ENCODE data around the gene DYSF. TPM values are rescaled to one million over a fixed set of nuclear protein-coding genes. Genes with fewer than 3 reads are reported as not detected.

The DYSF gene
- total RNA-seq, 1 experiment from 2014 or later, result 5.5 TPM

GRCh38 chr2:71483246-71483645 is 29.9 kb downstream of the DYSF start:
- H3K56ac ChIP-seq (ENCODE audit: insufficient read length, low read depth, low read length), result no peak overlapping the region
- no peaks in the 10 kb centered on the region for H3K27me3 ChIP-seq (ENCODE audit: insufficient read depth, low read length)
- no peak overlapping the region for H2BK20ac ChIP-seq (ENCODE audit: low read depth, low read length, poor library complexity, severe bottlenecking)
- peaks cover 2% of the 10 kb centered on the region; the same call in 1 of the 2 replicates for H3K4me1 ChIP-seq (ENCODE audit: insufficient read depth, low read length)
- H3K9me3 ChIP-seq (ENCODE audit: control insufficient read depth, low read depth, low read length), result no peaks in the 10 kb centered on the region
- H2BK120ac ChIP-seq (ENCODE audit: low read depth, low read length, poor library complexity, severe bottlenecking), result no peak overlapping the region
- no peak overlapping the region for H4K8ac ChIP-seq (replicated peaks; ENCODE audit: insufficient read length, low read depth, low read length)
- H3T11ph ChIP-seq (ENCODE audit: low read length), result no peak overlapping the region
- no peak overlapping the region for H2BK15ac ChIP-seq (ENCODE audit: low read depth, low read length)
- H3K18ac ChIP-seq (ENCODE audit: insufficient read length, low read depth, low read length), result no peak overlapping the region
- H4K20me1 ChIP-seq (ENCODE audit: control insufficient read depth, insufficient read depth, insufficient read length), result no peaks in the 10 kb centered on the region
- no peaks in the 10 kb centered on the region for H3K79me2 ChIP-seq (ENCODE audit: insufficient read depth, low read length)
- H3K36me3 Mint-ChIP-seq (ENCODE audit: insufficient read depth in 1 of 3, low read depth in 3 of 3), result peaks cover 0 to 2% (median 0%) of the 10 kb centered on the region in 3 experiments; a peak in 2 of 7 replicates
- no peak overlapping the region for H3K4ac ChIP-seq (ENCODE audit: low read depth, low read length)
- no peaks in the 10 kb centered on the region for H3K79me1 ChIP-seq (ENCODE audit: insufficient read depth, low read depth, low read length, poor library complexity, severe bottlenecking)
- H3K14ac ChIP-seq (ENCODE audit: insufficient read depth, low read length), result no peak overlapping the region; the same call in 1 of the 2 replicates
- H3K4me3 Mint-ChIP-seq, result no peak overlapping the region
- no peak for DNase-seq
- no peak overlapping the region for H4K91ac ChIP-seq (ENCODE audit: insufficient read length, low read depth, low read length)
- no peak overlapping the region for H3K9ac ChIP-seq (ENCODE audit: extremely low read depth, insufficient read length, low read length)
- no peak overlapping the region for H2BK5ac ChIP-seq (ENCODE audit: insufficient read length, low read length)
- TF ChIP-seq, protein P1, sequence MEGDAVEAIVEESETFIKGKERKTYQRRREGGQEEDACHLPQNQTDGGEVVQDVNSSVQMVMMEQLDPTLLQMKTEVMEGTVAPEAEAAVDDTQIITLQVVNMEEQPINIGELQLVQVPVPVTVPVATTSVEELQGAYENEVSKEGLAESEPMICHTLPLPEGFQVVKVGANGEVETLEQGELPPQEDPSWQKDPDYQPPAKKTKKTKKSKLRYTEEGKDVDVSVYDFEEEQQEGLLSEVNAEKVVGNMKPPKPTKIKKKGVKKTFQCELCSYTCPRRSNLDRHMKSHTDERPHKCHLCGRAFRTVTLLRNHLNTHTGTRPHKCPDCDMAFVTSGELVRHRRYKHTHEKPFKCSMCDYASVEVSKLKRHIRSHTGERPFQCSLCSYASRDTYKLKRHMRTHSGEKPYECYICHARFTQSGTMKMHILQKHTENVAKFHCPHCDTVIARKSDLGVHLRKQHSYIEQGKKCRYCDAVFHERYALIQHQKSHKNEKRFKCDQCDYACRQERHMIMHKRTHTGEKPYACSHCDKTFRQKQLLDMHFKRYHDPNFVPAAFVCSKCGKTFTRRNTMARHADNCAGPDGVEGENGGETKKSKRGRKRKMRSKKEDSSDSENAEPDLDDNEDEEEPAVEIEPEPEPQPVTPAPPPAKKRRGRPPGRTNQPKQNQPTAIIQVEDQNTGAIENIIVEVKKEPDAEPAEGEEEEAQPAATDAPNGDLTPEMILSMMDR (conservative IDR thresholded peaks at IDR 0.05), result no peak
- no peak overlapping the region for H2AFZ ChIP-seq (ENCODE audit: low read length)
- H3K9me3 Mint-ChIP-seq, result no peaks in the 10 kb centered on the region; a peak in 1 of 5 replicates
- no peak overlapping the region for H3K23ac ChIP-seq (ENCODE audit: insufficient read length, low read depth, low read length)
- peak overlapping the region in 1 of 3 experiments; percentile 57; a peak in 1 of 7 replicates for H3K27ac Mint-ChIP-seq
- WGBS (ENCODE audit: extremely low coverage, insufficient read length, low lambda C conversion rate), result no CpG with 5 or more reads among the region's 10 CpGs
- no peak overlapping the region for H3K27ac ChIP-seq (ENCODE audit: insufficient read length, low read depth, low read length)
- H3K4me2 ChIP-seq (ENCODE audit: insufficient read depth, insufficient read length, low read length), result no peak overlapping the region
- no peak overlapping the region for H4K5ac ChIP-seq (ENCODE audit: insufficient read length, low read depth, low read length)
- peaks cover 24 to 30% of the 10 kb centered on the region in 2 experiments for H3K4me1 Mint-ChIP-seq
- no peaks in the 10 kb centered on the region for H3K23me2 ChIP-seq (ENCODE audit: insufficient read length, low read depth, low read length, poor library complexity, severe bottlenecking)
- peaks cover 5% of the 10 kb centered on the region for H3K27me3 Mint-ChIP-seq (ENCODE audit: low read depth)
- H2BK12ac ChIP-seq (ENCODE audit: insufficient read length, low read depth, low read length), result no peak overlapping the region
- no peak overlapping the region for H2AK5ac ChIP-seq (ENCODE audit: insufficient read length, low read length)

Measured in H9 (cell line).